ENCODE data around the gene SGCD.

Gene SGCD

DNA sequence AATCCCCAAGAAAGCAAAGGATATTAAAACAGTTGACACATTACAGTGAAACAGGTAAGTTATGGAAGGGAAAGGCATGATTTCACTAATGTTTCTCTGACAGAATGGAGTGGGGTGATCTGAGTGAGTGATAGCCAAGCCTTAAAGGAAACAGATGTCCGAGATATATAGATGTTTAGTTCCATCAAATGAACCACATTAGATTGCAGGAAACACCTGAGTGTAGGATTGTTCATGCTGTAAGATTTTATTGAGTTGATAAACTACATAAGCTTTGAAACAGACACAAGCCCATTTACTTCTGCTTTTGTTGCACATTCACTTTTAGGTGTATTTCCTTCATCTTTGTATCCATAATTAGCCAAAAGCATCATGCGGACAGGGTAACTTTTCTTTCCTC, 356.0 kb downstream of the SGCD start:
- ChIA-PET CTCF (no interaction called here), POLR2A (ENCODE audit: low non-redundant PET) (no interaction called here)
- no peak overlapping the region for H3K27ac ChIP-seq
- DNase-seq (ENCODE audit: low spot score) = no peak
- no peak for TF ChIP-seq CTCF (conservative IDR thresholded peaks at IDR 0.05; ENCODE audit: low read depth)

DNA sequence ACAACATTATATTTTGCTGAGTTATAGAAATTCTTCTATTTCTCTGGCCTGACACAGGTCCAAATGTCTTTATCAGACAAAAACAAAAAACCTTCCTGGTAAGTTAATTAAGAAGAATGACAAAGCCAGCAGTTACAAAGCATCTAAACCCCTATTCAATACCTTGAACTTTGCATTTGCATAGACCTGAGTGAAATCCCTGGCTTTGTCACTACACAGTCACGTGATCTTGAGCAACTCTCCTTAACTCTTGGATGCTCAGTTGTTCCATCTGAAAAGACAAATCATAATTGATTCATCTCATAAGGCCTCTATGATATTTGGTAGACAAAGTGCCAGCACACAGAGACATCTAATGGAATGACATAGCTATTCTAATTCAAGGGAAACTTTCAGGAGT, 356.5 kb downstream of the SGCD start:
- POLR2A ChIA-PET (ENCODE audit: low non-redundant PET) = no interaction called here
- DNase-seq (ENCODE audit: low spot score) = no peak
- no peak for TF ChIP-seq CTCF (conservative IDR thresholded peaks at IDR 0.05; ENCODE audit: low read depth)
- no peak overlapping the region for H3K27ac ChIP-seq
- CTCF ChIA-PET = no interaction called here

GRCh38 chr5:156684216-156684615, 357.3 kb downstream of the SGCD start:
- no peak for TF ChIP-seq CTCF (conservative IDR thresholded peaks at IDR 0.05; ENCODE audit: low read depth)
- CTCF ChIA-PET = no interaction called here
- no peak overlapping the region for H3K27ac ChIP-seq
- POLR2A ChIA-PET (ENCODE audit: low non-redundant PET) = no interaction called here
- no peak for DNase-seq (ENCODE audit: low spot score)

DNA sequence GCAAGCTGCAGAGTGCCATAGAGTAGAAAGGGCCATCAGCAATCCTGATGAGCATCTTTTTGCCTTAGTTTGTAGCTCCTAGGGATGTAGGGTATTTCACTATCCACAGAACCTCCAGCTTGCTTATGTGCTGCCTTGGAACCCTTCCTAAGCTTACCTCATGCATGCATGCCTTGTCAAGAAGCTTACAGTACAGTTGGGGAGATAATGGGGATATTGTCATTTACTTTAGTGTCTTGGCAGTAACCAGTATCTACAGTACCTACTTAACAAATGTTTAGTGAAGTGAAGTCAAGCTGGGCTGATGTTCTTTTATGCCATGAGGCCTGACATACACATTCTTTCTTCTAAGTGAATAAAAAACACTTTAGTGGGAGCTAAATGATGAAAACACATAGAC, 358.5 kb downstream of the SGCD start:
- ChIA-PET POLR2A (ENCODE audit: low non-redundant PET) (no interaction called here), CTCF (no interaction called here)
- no peak overlapping the region for H3K27ac ChIP-seq

DNA sequence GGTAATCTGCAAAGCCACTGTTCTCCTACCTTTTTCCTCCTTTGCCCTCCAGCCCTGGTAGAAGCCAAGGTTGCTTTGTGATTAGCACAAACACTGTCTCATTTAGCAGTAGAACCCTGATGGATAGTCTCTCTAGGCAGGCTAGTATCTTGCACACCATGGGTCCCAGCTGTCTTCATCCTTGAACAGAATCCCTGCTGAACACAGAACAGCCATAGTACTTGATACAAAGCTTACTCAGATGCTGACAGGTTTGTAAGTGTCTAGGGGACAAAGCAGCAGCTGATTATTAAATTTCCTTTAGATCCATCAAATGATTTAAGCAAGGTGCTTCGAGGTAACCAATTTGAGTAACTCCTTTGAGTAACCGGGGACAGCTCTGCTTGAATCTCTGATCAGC, 359.4 kb downstream of the SGCD start:
- no peak for TF ChIP-seq CTCF (conservative IDR thresholded peaks at IDR 0.05; ENCODE audit: low read depth)
- ChIA-PET POLR2A (ENCODE audit: low non-redundant PET) (no interaction called here), CTCF (no interaction called here)
- DNase-seq (ENCODE audit: low spot score) = no peak
- H3K27ac ChIP-seq = no peak overlapping the region

More for the DNA sequence above, 358.5 kb downstream of the SGCD start:
- no peak for DNase-seq (ENCODE audit: low spot score)
- no peak for TF ChIP-seq CTCF (conservative IDR thresholded peaks at IDR 0.05; ENCODE audit: low read depth)

DNA sequence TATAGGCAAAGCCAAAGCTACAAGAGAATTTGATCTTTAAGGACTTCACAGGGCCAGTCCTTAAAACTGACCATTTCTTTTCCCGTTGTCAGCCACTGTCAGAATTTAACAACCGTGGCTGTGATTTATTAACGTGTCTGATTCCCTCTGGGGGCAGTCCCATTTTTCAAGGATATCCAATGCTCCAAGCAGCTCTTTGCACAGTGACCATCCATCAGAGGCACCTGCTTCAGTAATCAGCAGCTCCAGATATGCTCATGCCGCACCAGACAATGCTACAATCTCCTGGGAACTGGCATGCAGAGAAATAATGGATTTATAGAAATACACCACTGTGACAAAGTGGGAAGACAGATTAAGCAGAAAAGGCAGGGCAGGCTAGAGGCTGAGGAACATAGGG, 359.8 kb downstream of the SGCD start:
- DNase-seq (ENCODE audit: low spot score) = no peak
- H3K27ac ChIP-seq = no peak overlapping the region
- ChIA-PET POLR2A (ENCODE audit: low non-redundant PET) (no interaction called here), CTCF (no interaction called here)
- no peak for TF ChIP-seq CTCF (conservative IDR thresholded peaks at IDR 0.05; ENCODE audit: low read depth)

GRCh38 chr5:156687514-156687913, 360.6 kb downstream of the SGCD start:
- ChIA-PET CTCF (no interaction called here), POLR2A (ENCODE audit: low non-redundant PET) (no interaction called here)
- TF ChIP-seq CTCF (conservative IDR thresholded peaks at IDR 0.05; ENCODE audit: low read depth) = no peak
- no peak overlapping the region for H3K27ac ChIP-seq
- DNase-seq (ENCODE audit: low spot score) = no peak

All from RWPE1 (cell line).